HFF-Myc (cell line): ENCODE measurements around the gene MINDY2.

Experiments used
- DNase-seq: peaks from one replicate; pipeline ENCODE4 v3.0.0-alpha.2; 2011; ENCODE audit warnings: low read depth; ENCODE audit errors: extremely low read depth
- H3K4me3 ChIP-seq: replicated peaks from 2 replicates; pipeline ENCODE4 v1.5.1; 2011; ENCODE audit warnings: low read depth, mild to moderate bottlenecking, control low read depth, low read length
- CTCF ChIP-seq: IDR thresholded peaks from 2 replicates; pipeline ENCODE4 v1.5.1; 2012; ENCODE audit warnings: mild to moderate bottlenecking, low read depth, low read length, control low read depth; ENCODE audit errors: missing control alignments

Gene MINDY2

GRCh38 chr15:58742819-58743502, 28.1 kb upstream of the MINDY2 start:
- no peak for TF ChIP-seq CTCF
- no peak for DNase-seq
- H3K4me3 ChIP-seq: no peak overlapping the region

GRCh38 chr15:58746174-58746573, 24.9 kb upstream of the MINDY2 start:
- TF ChIP-seq CTCF: no peak
- peak overlapping the region; percentile 10; the same call in 1 of the 2 replicates for H3K4me3 ChIP-seq
- DNase-seq: no peak

- no peak for DNase-seq
- H3K4me3 ChIP-seq: peak overlapping the region; percentile 68
- no peak for TF ChIP-seq CTCF
Observed at GRCh38 chr15:58748040-58748851, 22.9 kb upstream of the MINDY2 start.

- TF ChIP-seq CTCF: no peak
- H3K4me3 ChIP-seq: peak overlapping the region; percentile 68
- no peak for DNase-seq
Observed at GRCh38 chr15:58748852-58749531, 22.1 kb upstream of the MINDY2 start.

- TF ChIP-seq CTCF: no peak
- DNase-seq: peak; percentile 90
- peak within 1 kb of the TSS; percentile 68 for H3K4me3 ChIP-seq
Observed at GRCh38 chr15:58749532-58750337, 21.4 kb upstream of the MINDY2 start, which contains the start of gene ADAM10. Gene ADAM10, minus strand, starts transcription at chr15:58749707. Its CDS starts 173 bp downstream, at chr15:58749534.

GRCh38 chr15:58752716-58753115, 18.4 kb upstream of the MINDY2 start:
- no peak for DNase-seq
- H3K4me3 ChIP-seq: no peak overlapping the region
- TF ChIP-seq CTCF: no peak
